A549 (cell line): ENCODE results near the gene CDR2. TPM values are rescaled to one million over a fixed set of nuclear protein-coding genes. Genes with fewer than 3 reads are reported as not detected.

Source experiments
- ATAC-seq, 2 experiments: fragments of 200-7000 bp in 1 of 2; fragments of >200 bp in 1 of 2; cut with Nextera tagmentation in 1 of 2; cut with Tn5 transposase in 1 of 2; 3 replicates each; pipeline versions ENCODE4 v1.8.0 to v1.9.1; 2018 to 2020; ENCODE audit warnings: mild to moderate bottlenecking in 1 of 2, moderate library complexity in 1 of 2
- CTCF ChIA-PET: fragments of 300-600 bp; sonication (Branson Sonifier 250); formaldehyde crosslinking; extraction: SDS; loops from one replicate; lab custom pipeline; 2021; ENCODE audit warnings: antibody characterized with exemption, inconsistent platforms; lab: Yijun Ruan, JAX
- POLR2A ChIA-PET: fragments of 350-600 bp; formaldehyde crosslinking; extraction: SDS; loops from one replicate; lab custom pipeline; 2021; ENCODE audit warnings: antibody characterized with exemption, inconsistent platforms; lab: Yijun Ruan, JAX
- DNase-seq, 2 experiments: peaks; one replicate each; pipeline versions ENCODE4 v3.0.0 to v3.0.0-alpha.2; 2011 to 2016; ENCODE audit warnings: low read depth in 1 of 2, low spot score in 1 of 2
- FAIRE-seq: peaks from 2 replicates; lab custom pipeline; 2011; peaks lifted over from hg19 to GRCh38; lab: Jason Lieb, UNC
- H3K27ac ChIP-seq, 2 experiments: fragments of >200 bp; sonication (Bioruptor Twin); formaldehyde crosslinking; 3 replicates each; pipeline ENCODE4 v1.5.1; 2016 to 2017
- H3K4me1 ChIP-seq: fragments of >200 bp; sonication (Bioruptor Twin); formaldehyde crosslinking; 3 replicates; pipeline ENCODE4 v1.6.1; 2016
- H3K4me2 ChIP-seq: fragments of >200 bp; sonication (Bioruptor Twin); formaldehyde crosslinking; 3 replicates; pipeline ENCODE4 v1.6.1; 2016
- H3K4me3 ChIP-seq: fragments of >200 bp; sonication (Bioruptor Twin); formaldehyde crosslinking; 3 replicates; pipeline ENCODE4 v1.5.1; 2016
- H3K9me3 ChIP-seq: fragments of >200 bp; sonication (Bioruptor Twin); formaldehyde crosslinking; 3 replicates; pipeline ENCODE4 v1.6.1; 2016
- BHLHE40 ChIP-seq: IDR thresholded peaks from 2 replicates; pipeline ENCODE4 v1.6.1; 2012; ENCODE audit warnings: low read depth, low read length, inconsistent platforms
- CBX2 ChIP-seq: fragments of 200-600 bp; sonication (generic); IDR thresholded peaks from 2 replicates; pipeline ENCODE4 v1.6.1; 2016; ENCODE audit warnings: low read depth, mild to moderate bottlenecking, borderline replicate concordance
- CBX8 ChIP-seq: fragments of 200-600 bp; sonication (generic); IDR thresholded peaks from 2 replicates; pipeline ENCODE4 v1.6.1; 2016
- CEBPB ChIP-seq, 2 experiments: fragments of >200 bp in 1 of 2; sonication (Bioruptor Twin) in 1 of 2; formaldehyde crosslinking in 1 of 2; IDR thresholded peaks; 2 replicates each; pipeline ENCODE4 v1.6.1; 2012 to 2016
- CTCF ChIP-seq: fragments of >200 bp; sonication (Bioruptor Twin); formaldehyde crosslinking; IDR thresholded peaks from 3 replicates; pipeline ENCODE4 v1.5.1; 2016
- EP300 ChIP-seq, 2 experiments: fragments of >200 bp; sonication (Bioruptor Twin); formaldehyde crosslinking; IDR thresholded peaks; 2 replicates in 1 of 2; 3 replicates in 1 of 2; pipeline ENCODE4 v1.6.1; 2016 to 2017
- ESRRA ChIP-seq: fragments of 150-350 bp; IDR thresholded peaks from 2 replicates; pipeline ENCODE4 v1.6.1; 2014; ENCODE audit warnings: mild to moderate bottlenecking, low read length, borderline replicate concordance
- FOSB ChIP-seq: fragments of 250-450 bp; sonication (Bioruptor Pico); IDR thresholded peaks from 2 replicates; pipeline ENCODE4 v1.5.0; 2020; ENCODE audit warnings: mild to moderate bottlenecking, moderate library complexity
- FOSL2 ChIP-seq, 2 experiments: fragments of 450-650 bp in 1 of 2; fragments of >200 bp in 1 of 2; sonication (Bioruptor Twin) in 1 of 2; formaldehyde crosslinking; IDR thresholded peaks; 2 replicates each; pipeline versions ENCODE4 v1.5.0 to v1.6.1; 2016 to 2020; ENCODE audit warnings: mild to moderate bottlenecking in 1 of 2, moderate library complexity in 1 of 2
- HEYL ChIP-seq: fragments of 250-450 bp; sonication (Bioruptor Pico); IDR thresholded peaks from 2 replicates; pipeline ENCODE4 v1.8.0; 2021; ENCODE audit warnings: mild to moderate bottlenecking, moderate library complexity
- HOXA7 ChIP-seq: fragments of 250-450 bp; sonication (Bioruptor Pico); IDR thresholded peaks from 2 replicates; pipeline ENCODE4 v1.5.0; 2020; ENCODE audit warnings: mild to moderate bottlenecking, moderate library complexity
- MAZ ChIP-seq: fragments of 150-350 bp; IDR thresholded peaks from 2 replicates; pipeline ENCODE4 v1.6.1; 2014; ENCODE audit warnings: antibody characterized with exemption, low read depth, low read length, borderline replicate concordance
- MYC ChIP-seq: IDR thresholded peaks from 2 replicates; pipeline ENCODE4 v1.6.1; 2012; ENCODE audit warnings: mild to moderate bottlenecking, inconsistent platforms, low read length, improper control_type of control experiment, borderline replicate concordance
- NFE2L2 ChIP-seq: fragments of 150-350 bp; conservative IDR thresholded peaks from 2 replicates; pipeline ENCODE4 v1.6.1; 2014; ENCODE audit warnings: low read length
- NR3C1 ChIP-seq: fragments of >200 bp; sonication (Bioruptor Twin); formaldehyde crosslinking; IDR thresholded peaks from 3 replicates; pipeline ENCODE4 v1.6.1; 2017
- PBX3 ChIP-seq: IDR thresholded peaks from 2 replicates; pipeline ENCODE4 v1.6.1; 2012
- POLR2A ChIP-seq: IDR thresholded peaks from 2 replicates; pipeline ENCODE4 v1.6.1; 2012; ENCODE audit warnings: mild to moderate bottlenecking, low read length
- RAD21 ChIP-seq, 2 experiments: fragments of >200 bp in 1 of 2; sonication (Bioruptor Twin) in 1 of 2; formaldehyde crosslinking in 1 of 2; IDR thresholded peaks in 1 of 2; conservative IDR thresholded peaks in 1 of 2; 2 replicates in 1 of 2; 3 replicates in 1 of 2; pipeline ENCODE4 v1.6.1; 2012 to 2018; ENCODE audit warnings: inconsistent platforms in 1 of 2
- RFX5 ChIP-seq: fragments of 450-650 bp; IDR thresholded peaks from 2 replicates; pipeline ENCODE4 v1.7.1; 2014; ENCODE audit warnings: antibody characterized with exemption, mild to moderate bottlenecking, moderate library complexity
- RNF2 ChIP-seq: fragments of 200-600 bp; sonication (generic); IDR thresholded peaks from 2 replicates; pipeline ENCODE4 v1.6.1; 2016; ENCODE audit warnings: low read depth, mild to moderate bottlenecking, antibody characterized with exemption, moderate library complexity, borderline replicate concordance
- TP53 ChIP-seq: fragments of 250-450 bp; sonication (Bioruptor Pico); IDR thresholded peaks from 2 replicates; pipeline ENCODE4 v1.5.0; 2021; ENCODE audit warnings: mild to moderate bottlenecking, moderate library complexity
- USF2 ChIP-seq: fragments of 450-650 bp; IDR thresholded peaks from 2 replicates; pipeline ENCODE4 v1.6.1; 2014; ENCODE audit warnings: antibody characterized with exemption
- ZC3H11A ChIP-seq: fragments of 450-650 bp; IDR thresholded peaks from 2 replicates; pipeline ENCODE4 v1.6.1; 2014; ENCODE audit warnings: antibody characterized with exemption, mild to moderate bottlenecking
- ZNF302 ChIP-seq: fragments of 250-450 bp; sonication (Bioruptor Pico); IDR thresholded peaks from 2 replicates; pipeline ENCODE4 v1.9.0; 2021; ENCODE audit warnings: inconsistent platforms, mild to moderate bottlenecking, moderate library complexity
- ZSCAN20 ChIP-seq: fragments of 250-450 bp; sonication (Bioruptor Pico); IDR thresholded peaks from 2 replicates; pipeline ENCODE4 v1.8.0; 2022; ENCODE audit warnings: mild to moderate bottlenecking, moderate library complexity
- WGBS: methylation state at CpG from one replicate; pipeline ENCODE4 v1.1.6; 2017; ENCODE audit errors: missing lambda C conversion rate; 5-methylcytosine and 5-hydroxymethylcytosine counted together
- polyA plus RNA-seq, 4 experiments: library from polyadenylated mRNA; depleted of rRNA in 3 of 4; stranded (reverse); fragments of >200 nt; fragmentation: RNase III in 1 of 4; extraction: RNeasy Plus Mini Kit Qiagen cat#74134 plus additional on column Dnase treatment in 1 of 4; gene quantifications; 2 replicates in 3 of 4; 3 replicates in 1 of 4; pipeline ENCODE4 v1.2.3, GENCODE V29; 2011 to 2017

The CDR2 gene
- polyA plus RNA-seq, 2 of the 4 experiments (the other 2 are of a cell fraction), result 29.3 to 44.3 TPM

GRCh38 chr16:22336581-22336980, 37.8 kb downstream of the CDR2 start:
- FAIRE-seq (no peak), ATAC-seq (no peak), DNase-seq (no peak)
- ChIA-PET POLR2A (no interaction called here), CTCF (interaction anchor here (1.2 to 3.4 kb wide), 3 partner anchors 14 to 18 kb away, joined by 3 to 14 read pairs (median 9); no protein-coding TSS in a partner anchor)
- no peak overlapping the region for H3K4me3 ChIP-seq
- no peak for TF ChIP-seq FOSB
- H3K9me3 ChIP-seq, result peaks cover 45% of the 10 kb centered on the region
- no peak overlapping the region for H3K27ac ChIP-seq
- H3K4me1 ChIP-seq, result no peaks in the 10 kb centered on the region
- no peak overlapping the region for H3K4me2 ChIP-seq

GRCh38 chr16:22335668-22336246, 38.7 kb downstream of the CDR2 start:
- POLR2A ChIA-PET, result no interaction called here

GRCh38 chr16:22333457-22333994, 40.9 kb downstream of the CDR2 start:
- TF ChIP-seq USF2 (no peak), MYC (no peak), RAD21 (conservative IDR thresholded peaks at IDR 0.05 in 1 of 2, IDR thresholded peaks at IDR 0.05 in 1 of 2) (no peak), ZSCAN20 (CRISPR knock-in tag) (no peak)
- Histone ChIP-seq H3K9me3 (peaks cover 25% of the 10 kb centered on the region), H3K4me1 (no peaks in the 10 kb centered on the region), H3K27ac (no peak overlapping the region), H3K4me3 (no peak overlapping the region), H3K4me2 (no peak overlapping the region)
- POLR2A ChIA-PET, result no interaction called here
- ATAC-seq (no peak), DNase-seq (no peak), FAIRE-seq (no peak)
- CTCF ChIA-PET, result interaction anchor here (0.8 to 0.9 kb wide), 2 partner anchors 40 to 1050 kb away, joined by 3 read pairs; no protein-coding TSS in a partner anchor
- WGBS, result 83% methylated on average over 6 of the region's 6 CpGs

More at GRCh38 chr16:22335668-22336246, 38.7 kb downstream of the CDR2 start:
- CTCF ChIA-PET, result interaction anchor here (0.8 to 1.2 kb wide), 2 partner anchors 15 to 1034 kb away, joined by 3 read pairs; no protein-coding TSS in a partner anchor
- H3K9me3 ChIP-seq, result peaks cover 38% of the 10 kb centered on the region
- H3K4me3 ChIP-seq, result no peak overlapping the region
- H3K4me2 ChIP-seq, result no peak overlapping the region
- ATAC-seq, result no peak; a peak in 1 of 6 replicates
- no peak overlapping the region for H3K27ac ChIP-seq
- TF ChIP-seq EP300 (IDR thresholded peaks at IDR 0.05), result no peak
- no peak for TF ChIP-seq BHLHE40
- no peak for TF ChIP-seq PBX3
- no peak for TF ChIP-seq POLR2A
- TF ChIP-seq MYC, result no peak
- no peak for TF ChIP-seq HOXA7 (CRISPR knock-in tag)
- no peak for TF ChIP-seq NR3C1
- TF ChIP-seq CBX8, result no peak
- TF ChIP-seq RFX5, result no peak
- no peak for TF ChIP-seq NFE2L2
- no peak for TF ChIP-seq TP53 (CRISPR knock-in tag)
- no peak for TF ChIP-seq HEYL (CRISPR knock-in tag)
- no peak for TF ChIP-seq FOSB
- no peak for TF ChIP-seq ZNF302 (CRISPR knock-in tag)
- TF ChIP-seq ESRRA, result no peak
- DNase-seq, result no peak
- WGBS, result 100% methylated on average over 3 of the region's 3 CpGs
- H3K4me1 ChIP-seq, result no peaks in the 10 kb centered on the region
- no peak for FAIRE-seq

GRCh38 chr16:22330326-22330725, 44.1 kb downstream of the CDR2 start:
- no peak for TF ChIP-seq CBX2
- no peak for TF ChIP-seq ZC3H11A
- no peak for TF ChIP-seq CBX8
- no peak for TF ChIP-seq MAZ
- no peak for TF ChIP-seq RNF2
- TF ChIP-seq FOSL2 (IDR thresholded peaks at IDR 0.05), result no peak
- no peak for TF ChIP-seq FOSL2 (CRISPR knock-in tag; IDR thresholded peaks at IDR 0.05)
- TF ChIP-seq CTCF, result no peak
- TF ChIP-seq CEBPB (IDR thresholded peaks at IDR 0.05), result no peak
- TF ChIP-seq, all 56 proteins: peak for 0
- ATAC-seq (no peak), DNase-seq (no peak), FAIRE-seq (no peak)
- POLR2A ChIA-PET, result interaction anchor here (0.7 kb wide), 1 partner anchor 1524 kb away, joined by 3 read pairs; the partner anchor contains the start of genes ERI2 and REXO5
- no peak overlapping the region for H3K4me2 ChIP-seq
- H3K4me1 ChIP-seq, result no peaks in the 10 kb centered on the region
- CTCF ChIA-PET, result interaction anchor here (1.0 to 1.6 kb wide), 3 partner anchors 8 to 40 kb away, joined by 3 to 4 read pairs (median 4); no protein-coding TSS in a partner anchor
- 84% methylated on average over 4 of the region's 4 CpGs for WGBS
- H3K9me3 ChIP-seq, result no peaks in the 10 kb centered on the region; the same call in 2 of the 3 replicates
- no peak overlapping the region for H3K4me3 ChIP-seq
- no peak overlapping the region for H3K27ac ChIP-seq
